Measurements from ENCODE around the gene ID3.

- TF ChIP-seq ZNF384 (IDR thresholded peaks at IDR 0.05; ENCODE audit: low read depth, low read length) (0 out of 2 replicates have a peak, but pooled peaks have one; percentile 5), CTCF (IDR thresholded peaks at IDR 0.05 in 2 of 3, conservative IDR thresholded peaks at IDR 0.05 in 1 of 3; ENCODE audit: insufficient read depth in 2 of 3, low read depth in 1 of 3, low read length in 3 of 3) (no peak)
These were observed 18.0 kb upstream of the ID3 start for GRCh38 chr1:23577056-23578004.
